LNCaP clone FGC (cell line): ENCODE results near the gene NTNG2.

ENCODE experiments used
- DNase-seq: peaks from one replicate; pipeline ENCODE4 v3.0.0-alpha.2; 2011; ENCODE audit warnings: low read depth
- H3K4me3 ChIP-seq: 2 replicates; pipeline ENCODE4 v1.5.1; 2011; ENCODE audit warnings: mild to moderate bottlenecking, low read depth, low read length, control low read depth
- CTCF ChIP-seq: IDR thresholded peaks from 2 replicates; pipeline ENCODE4 v1.5.1; 2012; ENCODE audit warnings: mild to moderate bottlenecking; ENCODE audit not compliant: control insufficient read depth, insufficient read depth; ENCODE audit errors: extremely low read depth

NTNG2 gene

GRCh38 chr9:132169672-132170392, 8.0 kb downstream of the NTNG2 start:
- H3K4me3 ChIP-seq: no peak overlapping the region
- DNase-seq: no peak
- TF ChIP-seq CTCF: peak; percentile 86

GRCh38 chr9:132171702-132172101, 9.8 kb downstream of the NTNG2 start:
- no peak for DNase-seq
- TF ChIP-seq CTCF: no peak

GRCh38 chr9:132172185-132172584, 10.3 kb downstream of the NTNG2 start:
- TF ChIP-seq CTCF: no peak
- no peak overlapping the region for H3K4me3 ChIP-seq
- DNase-seq: no peak

More at GRCh38 chr9:132171702-132172101, 9.8 kb downstream of the NTNG2 start:
- H3K4me3 ChIP-seq: no peak overlapping the region

- TF ChIP-seq CTCF: no peak
- H3K4me3 ChIP-seq: no peak overlapping the region
- no peak for DNase-seq
Observed at GRCh38 chr9:132175431-132175830, 13.6 kb downstream of the NTNG2 start.

GRCh38 chr9:132176338-132176737, 14.5 kb downstream of the NTNG2 start:
- DNase-seq: no peak
- H3K4me3 ChIP-seq: no peak overlapping the region
- no peak for TF ChIP-seq CTCF

- no peak for DNase-seq
- no peak overlapping the region for H3K4me3 ChIP-seq
- no peak for TF ChIP-seq CTCF
Observed at GRCh38 chr9:132181796-132182313, 20.0 kb downstream of the NTNG2 start.

GRCh38 chr9:132182314-132183091, 20.6 kb downstream of the NTNG2 start:
- no peak overlapping the region for H3K4me3 ChIP-seq
- DNase-seq: no peak
- no peak for TF ChIP-seq CTCF
